ENCODE measurements around the gene ARMC5. TPM values are rescaled to one million over a fixed set of nuclear protein-coding genes. Genes with fewer than 3 reads are reported as not detected.
A peak's percentile ranks its signal among the peaks of the same experiment; 100 is the strongest.

The ARMC5 gene
- total RNA-seq, 1 donor from 2014 or later, result 10.5 TPM

DNA sequence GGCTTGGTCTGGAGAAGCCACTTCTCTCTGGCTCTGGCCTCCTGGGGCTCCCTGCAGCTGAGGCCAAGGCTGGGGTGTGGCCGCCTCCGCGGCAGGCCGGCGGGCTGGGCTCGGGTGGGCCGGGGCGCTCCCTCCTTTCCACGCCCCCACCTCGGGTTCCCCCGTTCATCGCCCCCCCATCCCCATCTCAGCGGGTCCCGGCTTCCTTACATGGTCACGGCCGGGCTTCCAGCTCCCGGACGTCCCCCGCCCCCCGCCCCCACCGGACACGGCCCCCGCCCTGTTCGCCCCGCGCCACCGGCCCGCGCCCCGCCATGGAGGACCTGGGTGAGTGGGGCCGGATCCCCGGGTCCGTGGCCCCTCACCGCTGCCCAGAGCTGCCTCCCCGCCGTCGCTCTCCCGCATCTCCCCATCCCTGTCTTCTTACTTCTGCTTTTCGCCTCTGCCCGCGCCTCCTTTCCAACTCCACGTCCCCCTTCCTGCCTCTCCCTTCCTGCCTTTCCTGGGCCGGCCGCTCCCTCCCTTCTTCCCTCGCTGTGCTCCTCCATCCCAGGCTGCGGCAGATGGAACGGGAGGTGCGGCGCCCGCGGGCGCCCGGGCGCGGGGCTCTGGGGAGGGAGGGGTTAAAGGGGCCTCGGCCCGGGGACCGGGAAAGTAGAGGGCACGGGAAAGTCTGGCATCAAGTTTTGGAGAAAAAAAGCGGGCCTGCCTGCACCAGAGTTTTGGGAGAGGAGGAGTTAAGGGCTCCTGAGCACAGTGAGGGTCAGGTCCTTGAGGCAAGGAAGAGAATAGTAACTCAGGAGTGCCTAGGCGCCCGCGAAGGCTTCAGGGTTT, 12.8 kb downstream of the ARMC5 start, which contains the start of gene TGFB1I1:
Gene TGFB1I1, plus strand, starts transcription at position 278 of the 834 bp plus-strand sequence. Its CDS starts 37 bp downstream, at position 315.
- peak within 1 kb of the TSS; percentile 67 for H3K4me3 Mint-ChIP-seq
- peaks cover 44% of the 10 kb centered on the region for H3K27me3 Mint-ChIP-seq
- H3K27ac Mint-ChIP-seq, result no peak within 1 kb of the TSS

DNA sequence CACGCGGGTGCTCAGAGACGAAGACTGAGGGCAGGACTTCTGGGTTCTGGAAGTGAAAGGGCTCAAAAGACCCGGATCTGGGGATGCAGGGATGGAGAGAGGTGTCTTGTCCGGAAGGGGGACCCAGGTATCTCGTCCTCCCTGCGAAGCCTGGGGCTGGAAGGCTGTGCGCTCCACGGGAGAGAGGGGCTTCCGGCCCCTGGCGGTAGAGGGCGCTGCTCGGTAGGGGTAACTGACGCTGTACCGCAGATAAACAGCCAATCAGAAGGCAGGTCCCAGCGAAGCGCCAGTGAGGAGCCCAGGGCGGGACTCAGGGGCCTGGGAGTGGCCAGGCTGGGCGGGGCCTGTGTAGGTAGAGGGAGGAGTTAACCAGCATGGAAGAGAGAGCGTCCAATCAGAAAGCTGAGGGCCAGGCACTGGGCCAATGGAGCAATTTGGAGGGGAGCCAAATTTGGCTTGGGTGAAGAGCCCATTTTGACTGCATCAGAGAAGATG, 13.5 kb downstream of the ARMC5 start:
- Mint-ChIP-seq H3K27me3 (peaks cover 44% of the 10 kb centered on the region), H3K9me3 (no peaks in the 10 kb centered on the region), H3K4me1 (peaks cover 18% of the 10 kb centered on the region), H3K27ac (no peak overlapping the region), H3K36me3 (ENCODE audit: low read depth) (no peaks in the 10 kb centered on the region), H3K4me3 (peak overlapping the region; percentile 67)
- peak; percentile 82 for DNase-seq
- intact Hi-C loops (cut with micrococcal nuclease), result no loop called here

More for the DNA sequence above, 12.8 kb downstream of the ARMC5 start, which contains the start of gene TGFB1I1:
- Mint-ChIP-seq H3K4me1 (peaks cover 24% of the 10 kb centered on the region), H3K9me3 (no peaks in the 10 kb centered on the region), H3K36me3 (ENCODE audit: low read depth) (peaks cover 2% of the 10 kb centered on the region)
- intact Hi-C loops (cut with micrococcal nuclease), result no loop called here
- peak; percentile 55 for DNase-seq

DNA sequence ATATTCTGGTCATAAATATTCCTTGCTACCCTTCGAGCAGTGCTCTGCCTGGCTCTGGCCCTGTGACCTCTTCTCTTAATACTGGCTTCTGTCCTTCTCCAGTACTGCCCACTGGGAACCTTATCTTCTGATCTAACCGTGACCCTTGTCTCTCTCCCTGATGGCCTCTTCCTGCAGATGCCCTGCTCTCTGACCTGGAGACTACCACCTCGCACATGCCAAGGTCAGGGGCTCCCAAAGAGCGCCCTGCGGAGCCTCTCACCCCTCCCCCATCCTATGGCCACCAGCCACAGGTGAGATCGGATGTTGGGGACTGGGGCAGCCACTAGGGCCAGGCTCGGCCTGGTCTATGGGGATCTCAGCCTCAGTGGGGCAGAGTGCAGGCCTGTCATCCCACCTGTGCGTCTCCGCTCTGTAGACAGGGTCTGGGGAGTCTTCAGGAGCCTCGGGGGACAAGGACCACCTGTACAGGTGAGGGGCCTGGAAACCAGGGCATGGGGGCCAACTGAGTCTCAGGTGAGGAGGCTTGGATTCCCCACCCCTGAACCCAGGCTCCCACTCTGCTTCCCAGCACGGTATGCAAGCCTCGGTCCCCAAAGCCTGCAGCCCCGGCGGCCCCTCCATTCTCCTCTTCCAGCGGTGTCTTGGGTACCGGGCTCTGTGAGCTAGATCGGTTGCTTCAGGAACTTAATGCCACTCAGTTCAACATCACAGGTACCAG, 14.1 kb downstream of the ARMC5 start:
- H3K27ac Mint-ChIP-seq, result no peak overlapping the region
- H3K27me3 Mint-ChIP-seq, result peaks cover 44% of the 10 kb centered on the region
- intact Hi-C loops (cut with micrococcal nuclease), result no loop called here
- H3K4me1 Mint-ChIP-seq, result peaks cover 19% of the 10 kb centered on the region
- peak; percentile 54 for DNase-seq
- H3K4me3 Mint-ChIP-seq, result no peak overlapping the region
- no peaks in the 10 kb centered on the region for H3K36me3 Mint-ChIP-seq (ENCODE audit: low read depth)
- H3K9me3 Mint-ChIP-seq, result no peaks in the 10 kb centered on the region

DNA sequence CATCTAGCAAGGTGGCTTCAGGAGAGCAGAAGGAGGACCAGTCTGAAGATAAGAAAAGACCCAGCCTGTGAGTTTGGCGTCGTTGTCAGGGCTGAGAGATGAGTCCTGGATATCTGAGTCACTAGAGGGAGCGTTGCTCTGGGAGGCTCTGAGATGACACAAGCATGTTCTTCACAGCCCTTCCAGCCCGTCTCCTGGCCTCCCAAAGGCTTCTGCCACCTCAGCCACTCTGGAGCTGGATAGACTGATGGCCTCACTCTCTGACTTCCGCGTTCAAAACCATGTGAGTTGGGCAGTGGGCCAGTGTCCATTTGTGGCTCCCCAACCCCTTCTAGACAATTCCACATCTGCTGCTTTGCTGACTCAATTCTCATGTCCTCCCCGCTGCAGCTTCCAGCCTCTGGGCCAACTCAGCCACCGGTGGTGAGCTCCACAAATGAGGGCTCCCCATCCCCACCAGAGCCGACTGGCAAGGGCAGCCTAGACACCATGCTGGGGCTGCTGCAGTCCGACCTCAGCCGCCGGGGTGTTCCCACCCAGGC, 14.9 kb downstream of the ARMC5 start:
- no peaks in the 10 kb centered on the region for H3K36me3 Mint-ChIP-seq (ENCODE audit: low read depth)
- H3K9me3 Mint-ChIP-seq, result no peaks in the 10 kb centered on the region
- H3K4me1 Mint-ChIP-seq, result peaks cover 19% of the 10 kb centered on the region
- no peak overlapping the region for H3K27ac Mint-ChIP-seq
- peak; percentile 55 for DNase-seq
- H3K27me3 Mint-ChIP-seq, result peaks cover 44% of the 10 kb centered on the region
- peak overlapping the region; percentile 3 for H3K4me3 Mint-ChIP-seq
- intact Hi-C loops (cut with micrococcal nuclease), result no loop called here

DNA sequence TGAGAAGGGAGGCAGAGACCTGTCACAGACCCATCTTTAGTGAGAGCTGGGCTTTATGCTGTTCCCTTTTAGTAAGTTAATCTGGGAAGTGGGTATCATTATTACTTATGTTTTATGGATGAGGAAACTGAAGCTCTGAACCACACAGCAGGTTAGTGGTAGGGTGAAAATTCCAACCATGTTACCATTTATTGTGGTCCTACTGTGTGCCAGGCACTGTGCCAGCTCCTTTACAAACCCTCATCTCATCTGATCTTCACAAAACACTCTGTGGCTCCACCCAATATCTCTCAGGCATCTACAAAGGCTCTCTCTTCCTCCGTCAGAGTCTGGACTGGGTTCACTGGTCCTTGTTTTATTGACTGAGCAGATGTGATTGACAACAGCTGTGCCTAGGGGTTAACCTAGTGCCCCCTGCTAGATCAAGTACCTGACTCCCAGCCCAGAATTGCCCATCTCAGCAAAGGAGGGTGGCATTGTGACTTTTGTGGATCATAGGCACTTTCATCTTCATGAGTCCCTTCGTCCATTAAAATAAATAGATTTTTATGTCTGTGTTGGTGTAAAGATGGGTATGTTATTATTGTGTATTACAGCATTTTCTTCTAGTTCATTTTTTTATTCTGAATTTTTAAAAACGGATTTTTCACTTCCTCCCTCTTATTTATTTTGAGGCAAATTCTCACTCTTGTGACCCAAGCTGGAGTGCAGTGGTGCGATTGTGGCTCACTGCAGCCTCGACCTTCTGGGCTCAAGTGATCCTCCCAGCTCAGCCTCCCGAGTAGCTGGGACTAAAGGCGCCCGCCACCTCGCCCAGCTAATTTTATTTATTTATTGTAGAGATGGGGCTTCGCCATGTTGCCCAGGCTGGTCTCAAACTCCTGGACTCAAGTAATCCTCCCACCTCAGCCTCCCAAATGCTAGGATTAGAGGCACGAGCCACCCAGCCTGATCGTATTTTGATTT, 15.8 kb downstream of the ARMC5 start:
- H3K4me1 Mint-ChIP-seq, result peaks cover 19% of the 10 kb centered on the region
- H3K36me3 Mint-ChIP-seq (ENCODE audit: low read depth), result no peaks in the 10 kb centered on the region
- H3K4me3 Mint-ChIP-seq, result no peak overlapping the region
- H3K27ac Mint-ChIP-seq, result no peak overlapping the region
- no peaks in the 10 kb centered on the region for H3K9me3 Mint-ChIP-seq
- DNase-seq, result no peak
- H3K27me3 Mint-ChIP-seq, result peaks cover 49% of the 10 kb centered on the region
- intact Hi-C loops (cut with micrococcal nuclease), result loop anchor here (5.0 kb wide), 1 partner anchor 392 kb away; no protein-coding TSS in a partner anchor

DNA sequence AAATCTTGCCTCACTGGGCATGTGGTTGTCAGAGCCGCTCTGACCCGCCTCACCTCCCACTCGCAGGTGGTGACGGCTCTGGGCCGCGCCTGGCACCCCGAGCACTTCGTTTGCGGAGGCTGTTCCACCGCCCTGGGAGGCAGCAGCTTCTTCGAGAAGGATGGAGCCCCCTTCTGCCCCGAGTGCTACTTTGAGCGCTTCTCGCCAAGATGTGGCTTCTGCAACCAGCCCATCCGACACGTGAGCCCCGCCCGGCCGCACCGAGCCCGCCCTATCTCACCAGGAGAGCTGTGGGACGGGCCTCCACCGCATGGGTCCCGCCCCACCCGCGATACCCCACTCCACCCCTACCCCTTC, 16.6 kb downstream of the ARMC5 start:
- DNase-seq, result peak; percentile 64
- Mint-ChIP-seq H3K36me3 (ENCODE audit: low read depth) (no peaks in the 10 kb centered on the region), H3K4me1 (peaks cover 19% of the 10 kb centered on the region), H3K4me3 (peak overlapping the region; percentile 90), H3K27ac (no peak overlapping the region), H3K27me3 (peaks cover 49% of the 10 kb centered on the region), H3K9me3 (no peaks in the 10 kb centered on the region)
- intact Hi-C loops (cut with micrococcal nuclease), result loop anchor here (5.0 kb wide), 1 partner anchor 391 kb away; no protein-coding TSS in a partner anchor

DNA sequence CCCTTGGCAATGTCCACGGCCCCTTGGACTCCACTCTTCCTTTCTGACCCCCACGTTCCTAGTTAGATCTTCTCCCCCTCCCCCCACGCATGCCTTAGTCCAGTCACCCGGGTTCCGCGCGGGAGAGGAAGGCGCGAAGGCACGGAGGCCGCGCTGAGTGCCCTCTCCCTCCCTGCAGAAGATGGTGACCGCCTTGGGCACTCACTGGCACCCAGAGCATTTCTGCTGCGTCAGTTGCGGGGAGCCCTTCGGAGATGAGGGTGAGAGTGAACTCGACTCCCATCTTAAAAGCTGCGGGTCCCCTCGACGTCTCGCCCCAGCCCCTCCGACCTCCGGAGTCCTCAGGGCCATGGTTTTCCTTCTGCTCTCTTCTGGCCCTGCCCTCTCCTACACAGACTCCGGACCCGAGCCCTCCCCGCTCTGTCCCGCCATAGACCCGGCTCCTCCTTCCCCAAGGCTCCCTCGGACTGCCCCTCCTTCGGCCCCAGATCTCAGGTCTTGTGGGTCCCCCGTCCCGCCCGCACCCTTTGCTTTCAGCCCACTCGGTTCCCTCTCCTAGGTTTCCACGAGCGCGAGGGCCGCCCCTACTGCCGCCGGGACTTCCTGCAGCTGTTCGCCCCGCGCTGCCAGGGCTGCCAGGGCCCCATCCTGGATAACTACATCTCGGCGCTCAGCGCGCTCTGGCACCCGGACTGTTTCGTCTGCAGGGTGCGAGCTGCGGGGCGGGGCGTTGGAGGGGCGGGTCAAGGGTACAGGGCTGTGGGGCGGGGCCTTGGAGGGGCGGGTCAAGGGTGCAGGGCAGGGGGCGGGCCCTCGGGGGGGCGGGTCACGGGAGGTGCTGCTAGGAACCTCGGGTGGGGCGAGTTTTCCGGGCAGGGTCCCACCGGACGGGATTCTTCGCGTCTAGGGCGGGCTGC, 17.3 kb downstream of the ARMC5 start:
- no peaks in the 10 kb centered on the region for H3K9me3 Mint-ChIP-seq
- H3K36me3 Mint-ChIP-seq (ENCODE audit: low read depth), result no peaks in the 10 kb centered on the region
- peaks cover 43% of the 10 kb centered on the region for H3K27me3 Mint-ChIP-seq
- DNase-seq, result peak; percentile 93
- intact Hi-C loops (cut with micrococcal nuclease), result loop anchor here (1.0 to 5.0 kb wide), 3 partner anchors 11 to 391 kb away; partner anchors contain the start of gene ARMC5
- H3K4me3 Mint-ChIP-seq, result peak overlapping the region; percentile 90
- peak overlapping the region; percentile 66 for H3K27ac Mint-ChIP-seq
- peaks cover 17% of the 10 kb centered on the region for H3K4me1 Mint-ChIP-seq

DNA sequence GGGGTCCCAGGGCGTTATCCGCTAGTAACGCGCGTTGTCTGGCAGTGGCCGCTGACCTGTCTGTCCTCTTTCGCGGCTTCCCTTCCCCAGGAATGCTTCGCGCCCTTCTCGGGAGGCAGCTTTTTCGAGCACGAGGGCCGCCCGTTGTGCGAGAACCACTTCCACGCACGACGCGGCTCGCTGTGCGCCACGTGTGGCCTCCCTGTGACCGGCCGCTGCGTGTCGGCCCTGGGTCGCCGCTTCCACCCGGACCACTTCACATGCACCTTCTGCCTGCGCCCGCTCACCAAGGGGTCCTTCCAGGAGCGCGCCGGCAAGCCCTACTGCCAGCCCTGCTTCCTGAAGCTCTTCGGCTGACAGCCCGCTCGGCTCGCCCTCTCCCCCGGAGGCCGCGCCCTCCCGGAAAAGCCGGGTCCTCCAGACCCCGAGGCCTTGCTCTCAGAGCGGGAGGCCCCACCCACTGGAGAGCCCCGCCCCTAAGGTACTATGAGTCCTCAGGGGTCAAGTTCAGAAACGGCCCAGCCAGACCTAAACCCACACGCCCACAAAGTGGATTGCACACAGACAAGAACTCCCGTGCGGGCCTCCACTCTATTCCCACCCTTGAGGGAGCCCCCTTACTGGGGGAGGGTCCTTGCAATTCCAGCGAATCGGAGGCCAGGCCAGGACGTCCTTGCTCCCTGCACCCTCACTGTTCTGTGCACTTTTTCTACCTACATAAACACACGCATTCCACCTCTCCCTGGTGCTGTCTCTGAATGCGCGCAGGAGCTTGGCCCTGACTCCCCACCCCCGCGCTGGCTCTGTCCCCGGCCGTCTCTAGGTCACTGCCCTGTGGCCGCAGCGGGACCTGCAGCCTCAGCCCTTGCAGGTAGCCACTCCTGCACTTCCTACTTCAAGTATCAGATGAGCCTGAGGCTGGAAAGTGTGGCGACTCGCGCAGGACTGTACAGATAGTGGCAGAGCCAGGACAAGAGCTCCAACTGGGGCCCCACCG, 18.2 kb downstream of the ARMC5 start:
- Mint-ChIP-seq H3K9me3 (no peaks in the 10 kb centered on the region), H3K27me3 (peaks cover 45% of the 10 kb centered on the region), H3K4me3 (peak overlapping the region; percentile 90), H3K4me1 (peaks cover 15% of the 10 kb centered on the region), H3K27ac (peak overlapping the region; percentile 27), H3K36me3 (ENCODE audit: low read depth) (no peaks in the 10 kb centered on the region)
- peak; percentile 82 for DNase-seq
- intact Hi-C loops (cut with micrococcal nuclease), result loop anchor here (1.0 to 5.0 kb wide), 3 partner anchors 10 to 390 kb away; partner anchors contain the start of gene ARMC5

DNA sequence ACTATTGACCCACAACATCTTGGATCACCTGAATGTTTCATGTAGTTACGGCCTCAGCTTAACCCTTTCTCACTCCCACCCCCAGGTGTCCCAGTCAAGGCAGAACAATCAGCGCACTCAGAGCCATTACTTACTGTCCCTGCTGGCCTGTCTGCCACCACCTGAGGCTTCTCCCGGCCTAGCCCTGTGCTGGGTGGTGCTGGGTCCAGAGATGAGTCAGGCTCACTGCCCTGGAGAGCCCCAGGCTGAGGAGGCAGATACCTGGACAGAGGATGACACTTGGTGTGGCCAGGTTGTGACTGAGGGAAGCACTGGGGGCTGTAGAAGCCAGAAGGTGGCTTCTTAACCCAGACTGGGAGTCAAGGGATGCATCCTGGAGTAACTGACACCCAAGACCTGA, 19.7 kb downstream of the ARMC5 start:
- H3K4me1 Mint-ChIP-seq, result peaks cover 11% of the 10 kb centered on the region
- DNase-seq, result no peak
- no peak overlapping the region for H3K4me3 Mint-ChIP-seq
- H3K27ac Mint-ChIP-seq, result no peak overlapping the region
- H3K27me3 Mint-ChIP-seq, result peaks cover 39% of the 10 kb centered on the region
- no peaks in the 10 kb centered on the region for H3K36me3 Mint-ChIP-seq (ENCODE audit: low read depth)
- no peaks in the 10 kb centered on the region for H3K9me3 Mint-ChIP-seq
- intact Hi-C loops (cut with micrococcal nuclease), result loop anchor here (5.0 kb wide), 1 partner anchor 388 kb away; no protein-coding TSS in a partner anchor

DNA sequence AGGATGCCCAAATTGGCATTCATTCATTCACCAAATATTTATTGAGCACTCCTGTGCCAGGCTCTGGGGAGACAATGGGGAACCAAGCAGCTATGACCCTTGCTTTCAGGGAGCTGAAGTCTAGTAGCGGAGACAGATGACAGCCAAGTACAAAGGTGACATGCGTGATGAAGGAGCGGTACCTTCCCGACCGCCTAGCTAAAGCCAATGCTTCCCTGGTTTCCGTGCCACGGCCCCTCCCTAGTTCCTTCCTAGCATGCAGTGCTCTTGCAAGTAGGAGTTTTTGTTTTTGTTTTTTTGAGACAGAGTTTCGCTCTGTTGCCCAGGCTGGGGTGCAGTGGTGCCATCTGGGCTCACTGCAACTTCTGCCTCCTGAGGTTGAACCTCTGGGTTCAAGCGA, 20.4 kb downstream of the ARMC5 start:
- intact Hi-C loops (cut with micrococcal nuclease), result loop anchor here (5.0 kb wide), 1 partner anchor 388 kb away; no protein-coding TSS in a partner anchor
- DNase-seq, result no peak
- Mint-ChIP-seq H3K27ac (no peak overlapping the region), H3K27me3 (peaks cover 34% of the 10 kb centered on the region), H3K4me3 (no peak overlapping the region), H3K4me1 (peaks cover 11% of the 10 kb centered on the region), H3K36me3 (ENCODE audit: low read depth) (no peaks in the 10 kb centered on the region), H3K9me3 (no peaks in the 10 kb centered on the region)

DNA sequence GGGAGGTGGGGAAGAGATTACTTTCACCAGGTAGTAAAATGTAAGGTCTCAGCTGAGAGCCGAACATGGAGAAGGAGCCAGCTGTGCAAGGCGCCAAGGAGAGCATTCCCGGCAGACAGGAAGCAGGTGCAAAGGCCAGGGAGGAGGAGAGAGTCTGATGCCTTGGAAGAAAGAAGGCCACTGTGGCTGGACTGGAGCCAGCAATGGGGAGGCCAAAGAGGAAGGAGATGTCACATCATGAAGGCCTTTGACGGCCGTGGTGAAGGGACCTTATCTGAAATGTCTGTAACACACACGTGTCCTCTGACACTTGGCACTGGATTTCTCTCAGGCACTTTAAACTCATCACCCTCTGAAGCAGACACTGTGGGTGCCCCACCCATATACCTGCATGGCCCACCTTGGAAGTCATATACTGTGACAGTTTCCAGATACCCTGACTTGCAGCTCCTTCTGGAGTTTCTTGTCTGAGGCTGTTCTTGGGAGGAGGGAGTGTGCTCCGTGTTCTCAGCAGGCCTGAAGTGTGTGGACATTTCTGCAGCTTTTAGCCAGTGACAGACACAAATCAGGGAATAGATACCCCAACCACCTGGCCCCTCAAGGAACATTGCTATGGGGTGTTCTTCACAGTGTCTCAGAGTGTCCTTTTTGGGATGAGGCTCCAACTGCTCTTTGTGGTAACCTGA, 21.7 kb downstream of the ARMC5 start:
- H3K27ac Mint-ChIP-seq, result no peak overlapping the region
- H3K36me3 Mint-ChIP-seq (ENCODE audit: low read depth), result no peaks in the 10 kb centered on the region
- peaks cover 39% of the 10 kb centered on the region for H3K27me3 Mint-ChIP-seq
- H3K9me3 Mint-ChIP-seq, result no peaks in the 10 kb centered on the region
- H3K4me1 Mint-ChIP-seq, result peaks cover 11% of the 10 kb centered on the region
- H3K4me3 Mint-ChIP-seq, result no peak overlapping the region
- no peak for DNase-seq
- intact Hi-C loops (cut with micrococcal nuclease), result no loop called here

Measured in activated CD4-positive, alpha-beta T cell treated with anti-CD3 and anti-CD28 coated beads, Interleukin-2, amount 10 ng/mL, durations not matched to agents 24 days and 14 days (primary cell).